Ammon's horn (tissue), 1 donor: Measurements from ENCODE around the gene ATP11C.
"Not testable (repeated sequence)": the region's sequence is repeated elsewhere in the genome, so short reads cannot be mapped to it uniquely, and the experiment has no call there.

Experiments
- DNase-seq: peaks from one replicate; pipeline ENCODE4 v3.0.0-alpha.2; 2016; ENCODE audit warnings: low spot score

Gene ATP11C

DNA sequence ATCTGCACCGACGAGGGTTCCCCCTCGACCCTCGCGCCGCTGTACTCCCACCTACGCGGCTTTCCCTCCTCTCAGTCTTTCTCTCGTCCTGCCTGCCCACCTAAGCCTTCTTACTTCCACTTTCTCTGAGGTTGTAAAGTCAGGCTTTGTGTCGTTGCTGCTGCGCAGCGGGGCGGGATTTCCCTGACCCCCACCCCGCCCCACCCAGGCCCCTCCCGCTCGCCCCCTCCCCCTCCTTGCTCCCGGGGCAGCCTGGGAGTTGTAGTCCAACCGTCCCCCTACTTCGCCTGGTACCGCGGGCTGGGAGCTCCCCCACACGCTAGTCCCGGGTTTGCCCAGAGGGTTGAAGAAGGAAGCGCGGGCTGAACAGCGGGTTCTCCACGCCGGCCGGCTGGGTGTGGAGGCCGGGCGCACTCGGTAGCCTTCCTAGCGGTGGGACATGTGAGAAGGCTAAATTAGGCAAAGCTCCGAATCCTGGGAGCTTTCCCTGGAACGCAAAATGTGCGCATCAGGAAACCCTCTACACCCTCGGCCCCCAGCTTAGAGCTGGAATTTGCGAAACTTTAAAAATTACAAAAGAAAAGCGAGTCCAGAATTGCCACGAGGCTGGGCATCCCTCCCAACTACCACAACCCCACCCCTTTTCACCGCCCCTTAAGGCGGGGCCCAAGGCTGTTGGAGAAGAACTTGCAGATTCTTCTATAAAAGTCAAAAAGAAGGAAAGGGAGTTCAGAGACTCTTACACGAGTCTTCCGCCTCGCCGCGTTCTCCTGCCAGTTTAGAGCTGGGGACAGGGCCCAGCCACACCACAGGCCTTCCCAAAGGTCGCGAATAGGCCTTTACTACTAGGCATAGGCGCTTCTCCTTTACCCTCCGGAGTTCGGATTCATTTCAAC lies at the start of gene ATP11C:
TSS of gene ATP11C (minus strand) at position 153 of the 896 bp plus-strand sequence. CDS start 1,011 bp downstream, outside the sequence.
- peak; percentile 85 for DNase-seq

DNA sequence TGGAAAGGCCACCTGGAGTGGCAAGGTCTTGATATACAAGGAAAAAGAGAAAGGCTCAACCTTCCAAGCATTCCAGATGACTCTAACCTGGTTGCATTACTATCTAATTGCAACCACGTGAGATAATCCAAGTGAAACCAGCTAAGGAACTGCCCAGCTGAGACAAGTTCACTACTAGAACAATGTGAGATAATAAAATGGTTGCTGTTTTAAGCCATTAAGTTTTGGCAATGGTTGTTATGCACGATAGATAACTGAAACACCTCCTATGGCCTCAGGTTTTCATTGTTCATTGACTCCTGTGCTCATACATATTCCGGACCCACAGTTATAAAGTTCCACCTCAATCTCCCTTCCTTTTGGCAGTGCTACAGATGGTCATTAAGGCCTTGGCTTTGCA lies 41.6 kb upstream of the ATP11C start:
- DNase-seq: no peak

DNA sequence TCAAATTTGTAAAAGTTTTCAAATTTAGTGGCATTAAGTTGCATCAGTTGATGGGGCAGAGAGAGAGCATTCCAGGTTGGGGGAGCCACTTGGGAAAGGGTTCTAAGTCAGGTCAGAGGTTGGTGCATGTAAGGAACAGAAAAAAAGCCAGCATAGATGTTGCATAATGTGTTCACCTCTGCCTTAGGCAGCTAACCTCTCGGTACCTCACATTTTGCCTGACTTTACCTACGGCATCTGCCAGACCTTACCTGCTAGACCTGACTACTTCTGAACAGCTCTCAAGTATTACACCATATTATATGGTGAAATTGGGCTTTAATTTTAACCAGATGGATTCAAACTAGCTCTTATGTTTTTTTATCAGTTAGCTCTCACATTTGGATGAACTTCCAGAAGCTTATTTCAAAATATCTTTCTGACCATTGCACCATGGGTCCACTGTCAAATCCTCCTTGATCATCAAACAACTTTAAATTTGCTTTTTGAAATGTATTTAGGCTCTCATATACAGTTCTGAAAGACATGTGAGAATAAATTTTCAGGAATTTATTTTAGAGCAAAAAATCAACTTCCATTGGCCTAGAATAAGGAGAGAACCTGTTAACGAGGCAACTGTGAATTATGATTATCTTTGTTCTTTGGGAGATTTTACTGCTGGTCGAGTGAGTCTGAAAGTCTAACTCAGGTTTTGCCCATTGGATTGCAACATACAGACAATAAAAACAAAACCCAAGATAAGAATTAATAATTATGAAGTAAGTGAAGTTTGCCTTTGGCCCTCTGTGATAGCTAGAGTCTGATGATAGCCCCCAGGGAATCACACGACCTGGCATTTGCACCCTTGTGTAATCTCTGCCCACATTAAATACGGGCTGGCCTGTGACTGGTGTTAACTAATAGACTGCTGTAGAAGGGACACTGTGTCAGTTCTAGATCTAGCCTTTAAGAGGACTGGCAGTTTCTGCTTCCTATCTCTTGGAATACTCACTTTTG lies 40.1 kb upstream of the ATP11C start:
- DNase-seq: no peak

DNA sequence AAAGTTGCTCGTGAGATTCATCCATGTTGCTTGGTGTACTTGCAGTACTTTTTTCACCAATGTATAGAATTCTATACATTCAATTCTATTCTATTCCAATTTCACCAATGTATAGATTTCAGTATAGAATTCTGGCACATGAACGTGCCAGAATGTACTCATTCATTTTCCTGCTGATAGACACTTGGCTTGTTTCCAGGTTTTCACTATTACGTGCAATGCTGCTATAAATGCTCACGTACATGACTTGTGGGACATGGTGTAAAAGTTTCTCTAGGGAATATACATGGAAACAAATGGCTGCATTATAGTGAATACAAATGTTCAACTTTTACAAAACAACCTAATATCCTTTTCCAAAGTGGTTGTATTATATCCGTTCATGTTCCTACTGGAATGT lies 39.3 kb upstream of the ATP11C start:
- DNase-seq: no peak

DNA sequence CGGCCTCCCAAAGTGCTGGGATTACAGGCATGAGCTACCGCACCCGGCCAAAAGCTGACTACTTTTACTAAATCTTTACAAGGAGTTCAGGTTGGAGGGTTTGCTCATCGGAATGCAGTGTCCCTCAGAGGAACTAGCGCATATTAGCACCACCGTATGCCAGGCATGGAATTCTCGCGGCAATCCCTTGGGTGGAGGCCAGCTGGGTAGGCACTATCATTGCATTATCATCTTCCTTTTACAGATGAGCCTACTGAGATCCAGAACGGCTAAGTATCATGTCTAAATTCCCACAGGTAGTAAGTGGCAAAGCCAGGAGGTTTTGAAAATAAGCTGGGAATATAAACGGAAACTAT lies 38.5 kb upstream of the ATP11C start:
- DNase-seq: no peak

DNA sequence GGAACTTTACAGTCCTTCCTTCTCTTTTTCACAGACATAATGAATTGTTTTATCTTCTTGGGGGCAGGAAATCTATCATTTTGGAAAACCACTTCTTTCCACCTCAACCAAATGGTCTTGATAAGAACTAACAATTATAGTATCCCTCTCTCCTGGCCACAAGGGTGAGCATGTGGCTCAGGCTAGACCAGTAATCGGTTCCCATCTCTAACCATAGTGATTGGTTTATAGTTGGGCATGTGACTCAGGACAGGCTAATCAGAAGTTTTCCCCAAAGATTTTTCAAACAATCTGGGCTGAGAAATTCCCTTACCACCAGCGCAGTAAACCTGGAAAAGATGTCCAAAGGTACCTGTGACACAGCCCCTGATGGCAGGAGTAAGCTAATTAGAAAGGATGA lies 36.4 kb upstream of the ATP11C start:
- DNase-seq: no peak

DNA sequence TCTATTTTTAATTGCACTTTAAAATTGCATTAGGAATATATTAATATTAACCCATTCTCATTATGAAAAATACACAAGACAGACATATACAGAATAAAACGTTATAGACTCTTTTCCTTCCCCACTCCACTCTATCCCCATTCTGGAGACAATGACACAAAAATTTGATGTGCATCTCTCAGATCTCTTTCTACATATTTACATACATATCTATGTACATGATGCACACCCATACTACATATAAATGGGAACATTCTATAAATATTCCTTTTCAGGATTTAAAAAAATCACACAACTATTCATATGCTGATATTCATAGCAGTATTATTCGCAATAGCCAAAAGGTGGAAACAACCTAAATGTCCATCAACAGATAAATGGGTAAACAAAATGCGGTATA lies 34.9 kb upstream of the ATP11C start:
- no peak for DNase-seq

DNA sequence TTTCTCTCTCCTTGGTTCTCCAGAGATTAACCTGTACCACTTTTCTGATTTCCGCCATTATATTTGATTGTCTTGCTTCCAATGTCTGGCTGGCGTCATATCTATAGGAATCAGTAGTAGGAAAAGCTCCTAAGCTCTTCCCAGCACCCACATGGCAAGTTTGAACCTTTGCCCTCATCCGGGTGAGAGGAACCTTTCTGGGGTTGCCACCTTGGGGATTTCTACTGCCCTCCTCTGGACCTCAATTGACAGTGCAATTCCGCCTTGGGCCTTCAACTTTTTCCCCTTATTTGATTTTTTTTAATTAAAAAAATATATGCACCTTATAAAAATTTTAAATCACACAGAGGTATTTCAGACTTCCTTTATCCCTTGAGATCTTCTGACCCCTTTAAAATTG lies 34.4 kb upstream of the ATP11C start:
- no peak for DNase-seq

DNA sequence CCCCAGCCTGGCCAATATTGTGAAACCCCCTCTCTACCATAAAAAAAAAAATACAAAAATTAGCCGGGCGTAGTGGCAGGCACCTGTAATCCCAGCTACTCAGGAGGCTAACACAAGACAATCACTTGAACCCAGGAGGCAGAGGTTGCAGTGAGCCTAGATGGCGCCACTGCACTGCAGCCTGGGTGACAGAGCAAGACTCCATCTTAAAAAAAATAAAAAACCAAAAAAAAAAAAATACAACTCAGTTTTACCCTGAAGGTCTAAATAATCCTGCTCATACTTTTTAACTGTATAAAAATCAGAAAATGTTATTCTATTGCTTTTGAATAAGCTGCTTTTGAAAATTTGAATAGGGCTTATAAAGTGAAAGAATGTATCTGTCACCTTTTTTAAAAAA lies 33.3 kb upstream of the ATP11C start:
- not testable (repeated sequence) for DNase-seq

DNA sequence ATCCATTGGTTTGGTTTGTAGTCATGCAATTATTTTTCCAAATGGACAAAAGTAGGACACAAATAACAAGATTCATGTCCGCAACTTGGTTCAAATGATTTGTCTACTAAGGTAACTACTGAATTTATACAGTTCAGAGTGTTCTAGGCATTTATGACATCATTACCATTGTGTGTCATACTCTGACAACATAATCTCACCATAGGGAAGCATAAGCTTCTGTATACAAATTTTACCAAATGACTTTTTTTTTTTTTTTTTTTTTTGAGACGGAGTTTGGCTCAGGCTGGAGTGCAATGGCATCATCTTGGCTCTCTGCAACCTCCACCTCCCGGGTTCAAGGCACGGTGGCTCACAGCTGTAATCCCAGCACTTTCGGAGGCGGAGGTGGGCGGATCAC lies 32.6 kb upstream of the ATP11C start, which contains the start of gene CXorf66:
TSS of gene CXorf66 (minus strand) at position 101 of the 400 bp plus-strand sequence. CDS start at position 76, 25 bp downstream.
- no peak for DNase-seq

DNA sequence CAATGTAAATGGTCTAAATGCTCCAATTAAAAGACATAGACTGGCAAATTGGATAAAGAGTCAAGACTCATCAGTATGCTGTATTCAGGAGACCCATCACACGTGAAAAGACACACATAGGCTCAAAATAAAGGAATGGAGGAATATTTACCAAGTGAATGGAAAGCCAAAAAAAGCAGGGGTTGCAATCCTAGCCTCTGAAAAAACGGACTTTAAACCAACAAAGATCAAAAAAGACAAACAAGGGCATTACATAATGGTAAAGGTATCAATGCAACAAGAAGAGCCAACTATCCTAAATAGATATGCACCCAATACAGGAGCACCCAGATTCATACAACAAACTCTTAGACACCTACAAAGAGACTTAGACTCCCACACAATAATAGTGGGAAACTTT lies 28.2 kb upstream of the ATP11C start:
- DNase-seq: not testable (repeated sequence)

DNA sequence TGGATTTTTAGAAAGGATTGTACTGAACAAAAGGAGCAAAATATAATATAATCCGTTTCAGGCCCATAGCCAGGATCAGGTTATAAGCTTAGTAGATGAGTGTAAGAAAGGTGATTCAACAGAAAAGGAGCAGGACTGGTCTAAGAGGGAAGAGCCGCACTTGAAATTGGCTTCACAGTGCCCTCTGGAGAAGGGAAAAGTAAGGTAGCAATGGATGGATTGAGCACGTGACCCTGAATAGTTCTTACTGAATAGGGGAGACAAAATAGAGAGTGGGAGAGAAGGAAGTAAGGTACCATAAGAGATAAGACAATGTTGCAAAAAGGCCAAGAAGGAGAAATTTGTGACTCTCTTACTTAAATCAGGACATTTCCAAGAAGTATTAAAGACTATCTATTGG lies 16.9 kb upstream of the ATP11C start:
- DNase-seq: no peak

DNA sequence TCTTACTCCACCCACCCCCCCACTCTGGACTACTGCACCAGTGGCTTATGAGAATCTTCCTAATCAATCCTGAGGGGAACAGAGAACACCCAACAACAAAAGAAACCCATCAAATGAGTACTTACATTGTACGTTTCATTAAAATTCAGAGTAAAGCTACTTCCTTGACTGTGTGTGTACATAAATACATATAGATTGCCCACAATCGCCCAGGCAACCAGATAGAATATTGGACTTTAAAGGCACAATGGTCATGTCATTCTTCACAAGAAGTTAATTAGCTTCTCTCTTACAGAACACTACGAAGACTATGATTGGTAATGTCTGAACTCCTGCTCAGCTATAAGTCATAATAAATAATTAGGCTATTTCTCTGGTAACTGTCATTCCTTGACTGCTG lies 12.2 kb upstream of the ATP11C start:
- no peak for DNase-seq

DNA sequence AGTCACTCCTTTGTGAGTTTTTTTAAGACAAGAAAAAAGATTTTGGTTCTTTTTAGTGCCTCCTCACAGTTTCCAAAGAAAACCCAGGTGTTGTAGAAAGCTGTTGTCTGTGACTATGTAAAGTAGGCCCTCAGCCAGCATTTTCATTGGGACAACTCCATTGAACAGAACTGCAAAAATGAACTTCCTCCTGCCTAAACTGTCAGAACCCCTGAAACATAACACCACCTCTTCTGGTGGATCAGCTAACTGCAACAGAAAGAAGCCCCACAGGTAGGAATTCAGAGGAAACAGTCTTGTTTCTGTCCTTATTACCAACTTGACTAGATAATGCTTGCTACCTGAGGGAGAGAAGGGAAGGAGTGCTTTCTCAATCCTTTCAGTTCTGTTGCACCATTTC lies 3.4 kb upstream of the ATP11C start:
- no peak for DNase-seq

DNA sequence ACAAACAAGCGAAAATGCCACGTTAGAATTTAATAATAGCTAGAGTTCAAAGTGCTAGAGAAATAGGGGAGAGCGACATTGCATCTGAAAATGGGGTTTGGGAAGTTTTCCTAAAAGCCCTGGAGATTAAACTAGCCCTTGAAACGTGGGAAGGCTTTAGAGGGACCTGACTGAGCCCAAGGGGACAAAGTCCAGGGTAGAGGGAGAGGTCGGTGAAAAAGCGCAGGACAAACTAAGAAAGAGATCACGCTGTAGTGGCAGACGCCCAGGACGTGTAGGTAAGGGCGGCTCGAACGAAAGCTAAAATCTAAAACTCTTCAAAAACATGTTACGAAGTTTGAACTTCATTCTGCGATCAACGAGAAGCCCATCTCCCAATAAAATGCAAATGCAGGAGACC lies 1.1 kb upstream of the ATP11C start:
- no peak for DNase-seq

DNA sequence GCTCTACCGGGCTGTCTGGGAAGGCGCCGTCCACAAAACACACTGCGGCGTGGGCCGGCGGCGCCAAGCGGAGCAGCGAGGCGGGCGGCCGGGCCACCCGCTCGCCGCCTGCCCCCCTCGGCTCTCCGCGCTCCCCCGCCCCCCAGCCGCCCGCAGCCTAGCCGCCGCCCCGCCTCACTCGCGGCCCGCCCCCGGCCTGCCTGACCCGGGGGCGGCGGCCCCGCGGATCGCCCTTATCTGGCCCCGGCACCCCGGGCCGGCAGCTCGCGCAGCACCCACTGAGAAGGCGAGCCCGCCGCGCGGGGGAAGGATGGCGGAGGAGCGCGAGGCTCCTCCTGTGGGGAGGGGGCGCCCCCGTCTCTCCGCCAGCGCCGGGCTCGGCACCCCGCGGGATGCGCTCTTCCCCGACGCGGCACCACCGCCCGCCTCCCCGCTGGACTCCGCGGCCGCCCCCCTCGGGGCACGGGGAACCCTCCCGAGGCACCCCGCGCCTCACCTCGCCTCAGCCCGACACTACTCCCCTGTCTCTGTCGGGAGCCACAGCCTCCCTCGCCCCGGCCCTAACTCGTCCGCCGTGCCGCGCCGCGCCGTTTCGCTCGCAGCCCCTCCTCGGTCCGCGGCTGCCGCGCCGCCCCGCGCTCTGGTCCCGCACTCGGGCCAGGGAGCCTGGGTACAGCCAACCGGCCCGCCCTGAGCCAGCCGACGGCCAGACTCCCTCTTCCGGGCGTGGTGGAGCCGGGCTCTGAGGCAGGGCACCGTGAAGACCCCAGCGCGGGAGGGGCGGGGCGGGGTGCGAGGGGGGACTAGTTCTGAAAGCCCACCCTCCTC lies 566 bp downstream of the ATP11C start:
- peak; percentile 29 for DNase-seq

DNA sequence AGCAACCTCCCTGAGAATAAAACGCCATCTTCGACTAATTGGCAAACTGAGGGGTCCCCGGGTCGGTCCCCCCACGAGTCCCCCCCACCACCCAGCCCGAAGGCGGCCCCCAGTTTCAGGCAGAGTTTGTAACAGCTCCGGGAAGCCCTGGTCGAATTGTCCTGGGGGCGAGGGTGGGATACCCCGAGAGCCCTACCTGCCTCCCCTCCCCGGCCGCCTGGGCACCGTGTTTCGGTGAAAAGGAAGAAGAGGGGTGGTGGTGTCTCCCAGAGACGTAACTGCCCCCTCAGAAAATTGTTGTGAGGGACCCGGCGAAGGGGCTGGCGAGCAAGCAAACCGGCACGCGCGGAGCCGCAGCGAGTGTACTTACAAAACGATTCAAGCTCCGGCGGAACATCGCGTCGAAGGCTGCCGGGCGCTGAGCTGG lies 1.2 kb downstream of the ATP11C start:
- DNase-seq: no peak

DNA sequence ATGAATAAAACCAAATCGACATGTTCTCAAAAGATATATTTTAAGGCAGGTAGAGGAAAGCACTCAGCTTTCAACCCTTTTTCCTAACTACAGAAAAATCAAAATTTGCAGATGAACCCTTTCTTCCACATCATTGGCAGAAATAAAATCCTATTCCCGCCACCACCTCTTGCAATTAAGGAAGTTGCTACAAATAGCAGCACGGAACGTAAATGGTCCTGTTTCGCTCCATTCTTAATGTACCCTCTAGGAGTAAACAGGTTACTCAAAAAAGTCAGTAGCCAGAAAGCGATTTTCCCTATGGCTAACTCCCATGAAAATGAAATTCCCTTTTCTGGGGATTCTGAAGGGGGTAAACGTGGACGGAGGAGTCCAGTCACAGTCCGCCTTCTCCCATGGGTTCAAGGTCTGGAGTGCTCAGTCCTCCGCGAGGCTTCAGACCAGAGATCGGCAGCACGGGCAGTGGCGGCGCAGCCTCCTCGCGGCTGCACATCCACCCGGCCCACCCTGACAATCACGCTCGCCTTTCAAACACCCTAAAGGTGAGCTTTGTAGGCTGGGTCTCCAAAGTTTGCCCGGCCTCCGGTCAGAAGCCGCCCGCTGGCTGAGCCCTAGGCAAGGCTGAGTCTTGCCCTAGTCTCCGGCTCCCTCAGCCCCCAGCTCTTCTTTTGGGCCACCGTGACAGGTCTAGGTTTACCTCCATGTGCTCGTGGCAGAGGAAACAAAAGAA lies 1.8 kb downstream of the ATP11C start:
- no peak for DNase-seq

DNA sequence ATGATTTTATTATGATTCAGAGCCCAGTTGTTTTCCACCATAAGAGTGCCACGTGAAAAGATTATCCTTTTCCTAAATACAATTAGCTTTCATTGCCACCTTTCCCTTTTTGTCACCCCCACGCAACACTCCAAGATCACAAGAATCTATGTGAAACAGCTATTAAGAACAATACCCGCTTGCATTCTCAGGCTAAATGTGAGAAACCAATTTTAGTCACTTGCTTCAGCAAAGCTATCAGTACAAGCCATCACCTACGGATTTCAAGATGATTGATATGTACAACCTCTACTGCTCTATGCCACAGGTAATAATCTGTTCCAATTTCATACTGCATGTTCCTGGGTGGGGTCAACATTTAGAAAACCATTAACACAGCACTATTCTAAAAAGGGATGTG lies 2.5 kb downstream of the ATP11C start:
- no peak for DNase-seq

DNA sequence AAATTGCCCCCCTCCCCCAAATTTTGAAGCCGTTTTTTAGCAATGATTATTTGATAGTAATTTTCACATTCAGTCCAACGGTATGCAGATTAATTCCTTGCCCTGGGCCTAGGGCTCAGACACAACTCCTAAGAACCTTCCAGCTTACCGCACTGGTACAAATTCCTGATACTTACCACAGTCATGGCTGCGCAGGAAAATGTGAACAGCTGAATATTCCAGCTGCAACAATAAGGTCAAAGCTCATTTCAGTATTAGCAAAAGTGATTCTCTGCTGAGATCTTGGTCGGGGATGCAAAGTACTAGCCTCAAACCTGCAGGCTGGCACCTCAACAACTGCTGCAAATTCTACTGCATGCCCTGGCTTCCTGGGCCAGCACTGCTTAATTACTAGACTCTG lies 3.0 kb downstream of the ATP11C start:
- no peak for DNase-seq

DNA sequence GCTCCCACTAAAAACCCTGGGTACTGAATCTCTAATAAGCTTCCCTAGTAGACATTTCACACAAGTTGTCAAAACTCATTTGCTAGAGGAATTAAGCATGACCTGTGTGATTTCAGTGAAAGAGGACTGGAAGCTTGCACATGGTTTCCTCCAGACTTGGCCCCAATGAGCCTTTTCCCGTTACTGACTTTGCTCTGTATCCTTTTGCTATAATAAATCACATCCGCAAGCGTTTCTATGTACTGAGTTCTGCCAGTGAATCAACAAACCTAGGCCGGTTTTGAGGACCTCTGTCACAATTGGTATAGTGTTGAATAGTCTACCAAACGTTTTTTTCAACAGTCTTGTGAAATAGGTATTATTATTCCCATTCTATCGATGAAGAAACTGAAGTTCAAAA lies 8.2 kb downstream of the ATP11C start:
- no peak for DNase-seq
